PC-9 (cell line): Measurements from ENCODE around the gene TTLL3.

Experiments used
- CTCF ChIP-seq: fragments of 200-600 bp; sonication (generic); conservative IDR thresholded peaks from 2 replicates; pipeline ENCODE4 v1.6.1; 2017; ENCODE audit warnings: mixed run types, antibody characterized with exemption, mild to moderate bottlenecking, moderate library complexity
- EZH2 ChIP-seq: fragments of 200-600 bp; sonication (generic); IDR thresholded peaks from 2 replicates; pipeline ENCODE4 v1.8.0; 2017; ENCODE audit warnings: antibody characterized with exemption, low read depth

- TF ChIP-seq CTCF (no peak), EZH2 (no peak)
These were observed 340 bp downstream of the TTLL3 start for GRCh38 chr3:9810433-9810770.
